Measurements from ENCODE around the gene MAP3K7.

DNA sequence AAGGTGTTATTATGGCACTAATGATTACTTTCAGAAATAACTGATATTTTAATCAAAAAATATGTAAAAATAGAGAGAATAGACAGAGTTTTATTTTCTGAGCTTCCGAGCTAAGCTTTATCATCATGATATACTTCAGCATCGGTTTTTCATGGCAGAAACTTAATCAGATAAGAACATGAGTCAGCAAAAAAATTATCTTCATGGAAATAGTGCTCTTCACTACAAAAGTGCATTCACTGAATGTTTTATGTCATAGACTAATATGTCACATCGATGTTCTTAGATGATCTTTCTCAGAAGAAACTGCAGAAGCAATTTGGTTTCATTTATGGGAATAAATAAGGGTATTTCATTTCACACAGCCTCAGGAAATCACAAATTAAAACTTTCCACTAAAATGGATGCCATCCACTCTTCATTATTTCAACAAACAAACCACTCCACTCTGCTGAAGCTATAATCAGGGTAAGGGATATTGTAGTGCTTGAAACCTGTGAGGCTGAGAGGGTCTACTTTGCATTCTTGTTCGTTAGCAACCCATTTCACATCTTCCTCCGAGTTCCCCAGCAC, 10.2 kb upstream of the MAP3K7 start:
- no peak for TF ChIP-seq EZH2phosphoT487 (IDR thresholded peaks at IDR 0.05; ENCODE audit: borderline replicate concordance)
- TF ChIP-seq, protein P1, sequence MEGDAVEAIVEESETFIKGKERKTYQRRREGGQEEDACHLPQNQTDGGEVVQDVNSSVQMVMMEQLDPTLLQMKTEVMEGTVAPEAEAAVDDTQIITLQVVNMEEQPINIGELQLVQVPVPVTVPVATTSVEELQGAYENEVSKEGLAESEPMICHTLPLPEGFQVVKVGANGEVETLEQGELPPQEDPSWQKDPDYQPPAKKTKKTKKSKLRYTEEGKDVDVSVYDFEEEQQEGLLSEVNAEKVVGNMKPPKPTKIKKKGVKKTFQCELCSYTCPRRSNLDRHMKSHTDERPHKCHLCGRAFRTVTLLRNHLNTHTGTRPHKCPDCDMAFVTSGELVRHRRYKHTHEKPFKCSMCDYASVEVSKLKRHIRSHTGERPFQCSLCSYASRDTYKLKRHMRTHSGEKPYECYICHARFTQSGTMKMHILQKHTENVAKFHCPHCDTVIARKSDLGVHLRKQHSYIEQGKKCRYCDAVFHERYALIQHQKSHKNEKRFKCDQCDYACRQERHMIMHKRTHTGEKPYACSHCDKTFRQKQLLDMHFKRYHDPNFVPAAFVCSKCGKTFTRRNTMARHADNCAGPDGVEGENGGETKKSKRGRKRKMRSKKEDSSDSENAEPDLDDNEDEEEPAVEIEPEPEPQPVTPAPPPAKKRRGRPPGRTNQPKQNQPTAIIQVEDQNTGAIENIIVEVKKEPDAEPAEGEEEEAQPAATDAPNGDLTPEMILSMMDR (conservative IDR thresholded peaks at IDR 0.05; ENCODE audit: low read length): no peak
